MM.1S (cell line): ENCODE results near the gene ST7.

Experiments
- EZH2phosphoT487 ChIP-seq: fragments of 300-600 bp; sonication (generic); IDR thresholded peaks from 2 replicates; pipeline ENCODE4 v1.6.1; 2018; ENCODE audit warnings: antibody characterized with exemption, low read length
- TF ChIP-seq, protein P1 (sequence below): fragments of 300-600 bp; sonication (generic); IDR thresholded peaks from 2 replicates; pipeline ENCODE4 v1.5.1; 2016; ENCODE audit warnings: antibody characterized with exemption, low read length, mixed read lengths

DNA sequence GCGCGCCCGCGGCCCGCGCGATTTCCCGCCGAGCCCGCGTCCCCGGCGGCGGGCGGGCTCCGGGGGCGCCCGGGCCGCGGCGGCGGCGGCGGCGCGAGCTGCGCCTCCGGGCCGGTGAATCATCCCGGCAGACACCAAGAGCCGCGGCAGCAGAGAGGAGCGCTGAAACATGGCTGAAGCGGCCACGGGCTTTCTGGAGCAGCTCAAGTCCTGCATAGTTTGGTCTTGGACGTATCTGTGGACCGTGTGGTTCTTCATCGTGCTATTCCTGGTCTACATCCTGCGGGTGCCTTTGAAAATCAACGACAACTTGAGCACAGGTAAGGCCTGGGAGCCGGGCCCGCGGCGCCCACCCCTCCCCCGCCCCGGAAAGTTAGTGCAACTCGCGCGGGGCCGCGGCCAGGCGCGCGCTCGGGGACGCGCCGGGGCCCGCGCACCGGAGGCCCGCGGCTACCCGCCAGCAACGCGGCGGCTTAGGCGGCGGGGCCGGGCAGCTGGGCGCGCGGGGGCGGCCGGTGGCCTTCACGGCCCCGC, at the start of gene ST7:
- TF ChIP-seq, protein P1, sequence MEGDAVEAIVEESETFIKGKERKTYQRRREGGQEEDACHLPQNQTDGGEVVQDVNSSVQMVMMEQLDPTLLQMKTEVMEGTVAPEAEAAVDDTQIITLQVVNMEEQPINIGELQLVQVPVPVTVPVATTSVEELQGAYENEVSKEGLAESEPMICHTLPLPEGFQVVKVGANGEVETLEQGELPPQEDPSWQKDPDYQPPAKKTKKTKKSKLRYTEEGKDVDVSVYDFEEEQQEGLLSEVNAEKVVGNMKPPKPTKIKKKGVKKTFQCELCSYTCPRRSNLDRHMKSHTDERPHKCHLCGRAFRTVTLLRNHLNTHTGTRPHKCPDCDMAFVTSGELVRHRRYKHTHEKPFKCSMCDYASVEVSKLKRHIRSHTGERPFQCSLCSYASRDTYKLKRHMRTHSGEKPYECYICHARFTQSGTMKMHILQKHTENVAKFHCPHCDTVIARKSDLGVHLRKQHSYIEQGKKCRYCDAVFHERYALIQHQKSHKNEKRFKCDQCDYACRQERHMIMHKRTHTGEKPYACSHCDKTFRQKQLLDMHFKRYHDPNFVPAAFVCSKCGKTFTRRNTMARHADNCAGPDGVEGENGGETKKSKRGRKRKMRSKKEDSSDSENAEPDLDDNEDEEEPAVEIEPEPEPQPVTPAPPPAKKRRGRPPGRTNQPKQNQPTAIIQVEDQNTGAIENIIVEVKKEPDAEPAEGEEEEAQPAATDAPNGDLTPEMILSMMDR = no peak
- TF ChIP-seq EZH2phosphoT487 = no peak
